Naive thymus-derived CD8-positive, alpha-beta T cell (primary cell): Measurements from ENCODE around the gene PARVB. TPM values are rescaled to one million over a fixed set of nuclear protein-coding genes. Genes with fewer than 3 reads are reported as not detected.
"Not testable (repeated sequence)": the region's sequence is repeated elsewhere in the genome, so short reads cannot be mapped to it uniquely, and the experiment has no call there.

Experiments used
- ATAC-seq, 2 donors: fragments of 150-1000 bp; cut with Tn5 transposase in 1 of 2; sonication (Bioruptor Pico), chemical (Tn5 transposase) in 1 of 2; 1 replicate in 1 of 2; 2 replicates in 1 of 2; pipeline ENCODE4 v1.10.0; 2021; ENCODE audit warnings: mild to moderate bottlenecking in 2 of 2, moderate library complexity in 2 of 2
- POLR2A ChIA-PET: fragments of 350-600 bp; sonication (Branson Sonifier 250); formaldehyde crosslinking; loops from one replicate; lab custom pipeline; 2021; ENCODE audit warnings: antibody characterized with exemption; lab: Charles Lee
- DNase-seq, 10 donors: peaks; one replicate each; pipeline versions ENCODE4 v3.0.0 to v3.0.0-alpha.2; 2020 to 2022
- H3K27ac Mint-ChIP-seq, 10 donors: one replicate each; pipeline ENCODE4 v1.8.0; 2020 to 2022; ENCODE audit warnings: mild to moderate bottlenecking in 10 of 10, mixed read lengths in 10 of 10, moderate library complexity in 4 of 10, inconsistent platforms in 1 of 10
- H3K27me3 Mint-ChIP-seq, 5 donors: one replicate each; pipeline ENCODE4 v1.8.0; 2021 to 2022; ENCODE audit warnings: mixed read lengths in 5 of 5
- H3K36me3 Mint-ChIP-seq, 3 donors: one replicate each; pipeline ENCODE4 v1.8.0; 2020 to 2022; ENCODE audit warnings: mixed read lengths in 3 of 3, mild to moderate bottlenecking in 2 of 3, inconsistent platforms in 1 of 3
- H3K4me1 Mint-ChIP-seq, 4 donors: one replicate each; pipeline ENCODE4 v1.8.0; 2021 to 2022; ENCODE audit warnings: mixed read lengths in 4 of 4
- H3K4me3 Mint-ChIP-seq, 10 donors: one replicate each; pipeline ENCODE4 v1.8.0; 2020 to 2022; ENCODE audit warnings: mild to moderate bottlenecking in 10 of 10, mixed read lengths in 10 of 10, moderate library complexity in 6 of 10, inconsistent platforms in 1 of 10
- H3K9me3 Mint-ChIP-seq, 9 donors: one replicate each; pipeline ENCODE4 v1.8.0; 2020 to 2022; ENCODE audit warnings: mixed read lengths in 9 of 9, mild to moderate bottlenecking in 3 of 9, inconsistent platforms in 1 of 9, moderate library complexity in 1 of 9
- polyA plus RNA-seq, 3 donors: library from polyadenylated mRNA; unstranded; fragments of 300-500 nt; fragmentation: Illumina TruSeq; gene quantifications; one replicate each; pipeline ENCODE4 v1.2.3, GENCODE V29; 2021
- total RNA-seq, 8 experiments: library from RNA in 2 of 8; stranded (reverse) in 2 of 8; gene quantifications; one replicate each; pipeline ENCODE4 v1.2.3 and lab custom pipeline; 2021 to 2026

The PARVB gene
- total and polyA plus RNA-seq, 5 experiments from 2014 or later: 0.91 to 7.0 (median 6.9) TPM; not detected in 2

DNA sequence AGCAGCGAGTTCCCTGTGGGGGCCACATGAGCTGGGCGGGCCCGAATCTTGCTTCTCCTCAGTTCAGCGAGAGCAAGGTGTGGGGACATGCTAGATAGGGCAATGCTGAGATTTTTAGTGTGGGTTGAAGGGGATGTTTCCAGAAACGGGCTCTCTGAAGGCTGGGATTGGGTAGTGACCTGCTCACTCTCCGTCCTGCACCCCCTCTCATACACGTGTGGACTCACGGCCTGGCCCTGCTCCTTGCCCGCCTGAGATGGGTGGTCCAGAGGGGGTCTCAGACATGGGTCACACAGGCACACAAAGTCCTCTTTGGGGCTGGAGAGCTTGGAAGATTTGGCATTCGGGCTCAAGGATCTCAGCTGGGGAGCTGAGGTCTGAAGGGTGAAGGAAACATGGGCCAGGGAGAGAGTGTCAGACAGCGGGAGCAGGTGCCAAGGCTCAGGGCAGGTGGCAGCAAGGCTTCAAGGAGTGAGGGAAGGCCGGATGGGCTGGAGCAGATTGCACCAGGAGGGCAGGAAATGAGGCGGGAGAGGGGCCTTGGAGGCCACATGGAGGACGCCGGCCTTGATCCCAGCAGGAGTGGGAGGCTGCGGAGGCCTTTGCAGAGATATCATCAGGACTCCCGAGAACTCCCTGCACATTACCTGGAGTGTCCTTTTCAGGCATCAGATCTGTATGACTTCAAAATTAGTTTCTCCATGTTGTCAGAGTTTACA, 74.1 kb downstream of the PARVB start:
- POLR2A ChIA-PET: no interaction called here
- Mint-ChIP-seq H3K4me3 (no peak overlapping the region), H3K36me3 (peaks cover 0 to 8% (median 0%) of the 10 kb centered on the region in 3 donors), H3K27me3 (no peaks in the 10 kb centered on the region), H3K27ac (peak overlapping the region in 1 of 10 donors; percentile 20), H3K9me3 (no peaks in the 10 kb centered on the region), H3K4me1 (no peaks in the 10 kb centered on the region)
- ATAC-seq: no peak
- DNase-seq: no peak

GRCh38 chr22:44098966-44099530, 74.9 kb downstream of the PARVB start:
- Mint-ChIP-seq H3K27ac (no peak overlapping the region), H3K27me3 (no peaks in the 10 kb centered on the region), H3K9me3 (no peaks in the 10 kb centered on the region), H3K4me1 (no peaks in the 10 kb centered on the region), H3K4me3 (no peak overlapping the region), H3K36me3 (peaks cover 0 to 8% (median 0%) of the 10 kb centered on the region in 3 donors)
- ATAC-seq: no peak
- no peak for DNase-seq
- POLR2A ChIA-PET: no interaction called here

DNA sequence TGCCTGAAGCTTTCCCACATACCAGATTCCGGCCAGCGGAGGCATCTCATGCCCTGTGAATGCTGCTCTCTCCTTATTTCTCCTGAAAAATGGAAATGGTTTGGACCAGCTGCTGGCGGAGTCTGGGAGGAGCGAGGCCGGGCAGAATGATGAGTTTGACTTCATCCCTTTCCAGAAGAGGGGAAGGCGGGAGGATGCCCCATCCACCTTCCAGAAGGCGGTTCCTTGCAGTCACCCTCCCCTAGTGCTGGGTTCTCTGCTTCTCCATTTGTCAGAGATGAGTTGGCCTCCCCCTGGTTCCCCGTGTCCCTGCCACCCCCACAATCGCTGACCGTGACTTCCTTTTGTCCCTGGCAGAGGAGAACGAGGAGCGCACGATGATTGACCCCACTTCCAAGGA, 75.6 kb downstream of the PARVB start:
- H3K4me1 Mint-ChIP-seq: no peaks in the 10 kb centered on the region
- POLR2A ChIA-PET: no interaction called here
- H3K36me3 Mint-ChIP-seq: peaks cover 0 to 9% (median 0%) of the 10 kb centered on the region in 3 donors
- ATAC-seq (no peak), DNase-seq (no peak)
- no peaks in the 10 kb centered on the region for H3K27me3 Mint-ChIP-seq
- H3K9me3 Mint-ChIP-seq: no peaks in the 10 kb centered on the region
- no peak overlapping the region for H3K4me3 Mint-ChIP-seq
- H3K27ac Mint-ChIP-seq: no peak overlapping the region

- Mint-ChIP-seq H3K27me3 (no peaks in the 10 kb centered on the region), H3K4me3 (no peak overlapping the region), H3K27ac (no peak overlapping the region), H3K36me3 (peaks cover 0 to 7% (median 0%) of the 10 kb centered on the region in 3 donors), H3K9me3 (no peaks in the 10 kb centered on the region), H3K4me1 (no peaks in the 10 kb centered on the region)
- POLR2A ChIA-PET: no interaction called here
- no peak for DNase-seq
- no peak for ATAC-seq
Observed at GRCh38 chr22:44100411-44100810, 76.3 kb downstream of the PARVB start.

DNA sequence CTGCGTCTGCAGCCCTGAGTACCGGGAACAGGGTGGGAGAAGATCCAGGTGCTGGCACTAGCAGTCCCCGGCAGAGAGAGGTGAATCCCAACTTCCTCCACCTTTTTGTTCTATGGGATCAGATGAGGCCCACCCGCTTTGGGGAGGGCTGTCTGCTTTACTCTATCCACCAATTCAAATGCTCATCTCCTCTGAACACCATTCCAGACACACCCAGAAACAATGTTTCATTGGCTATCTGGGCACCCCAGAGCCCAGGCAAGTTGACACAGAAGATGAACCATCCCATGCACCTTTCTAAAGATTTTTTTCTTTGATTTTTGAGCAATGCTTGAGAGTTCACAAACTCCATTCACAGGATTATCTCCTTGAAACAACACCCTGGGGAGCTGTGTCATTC, 78.0 kb downstream of the PARVB start:
- H3K27me3 Mint-ChIP-seq: no peaks in the 10 kb centered on the region
- ATAC-seq (no peak), DNase-seq (no peak)
- POLR2A ChIA-PET: no interaction called here
- H3K36me3 Mint-ChIP-seq: peaks cover 0 to 4% (median 0%) of the 10 kb centered on the region in 3 donors
- H3K4me1 Mint-ChIP-seq: no peaks in the 10 kb centered on the region
- no peak overlapping the region for H3K4me3 Mint-ChIP-seq
- no peak overlapping the region for H3K27ac Mint-ChIP-seq
- no peaks in the 10 kb centered on the region for H3K9me3 Mint-ChIP-seq

DNA sequence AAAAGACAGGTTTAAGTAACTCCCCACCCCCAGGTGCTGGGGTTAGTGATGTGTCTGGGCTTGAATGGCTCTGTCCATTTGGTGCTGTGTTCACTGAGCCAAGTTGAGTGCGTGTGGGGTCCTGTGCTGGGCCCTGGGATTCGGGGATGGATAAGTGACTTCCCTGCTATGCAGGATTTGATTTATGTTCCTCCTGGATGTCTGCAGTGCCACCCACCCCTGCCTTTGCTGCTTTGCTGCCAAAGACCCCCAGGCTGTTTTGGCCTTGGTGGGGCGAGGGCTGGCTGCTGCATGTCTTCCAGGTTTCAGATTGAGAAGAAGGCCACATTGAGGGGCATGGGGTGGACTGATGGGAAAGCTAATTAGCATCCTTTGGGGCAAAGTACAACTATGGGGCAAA, 78.8 kb downstream of the PARVB start:
- ATAC-seq (no peak), DNase-seq (no peak)
- Mint-ChIP-seq H3K36me3 (peaks cover 0 to 4% (median 0%) of the 10 kb centered on the region in 3 donors), H3K27ac (peak overlapping the region in 1 of 10 donors; percentile 54), H3K4me3 (no peak overlapping the region), H3K27me3 (no peaks in the 10 kb centered on the region), H3K9me3 (no peaks in the 10 kb centered on the region), H3K4me1 (no peaks in the 10 kb centered on the region)
- POLR2A ChIA-PET: interaction anchor here (0.7 kb wide), 1 partner anchor 283 kb away, joined by 3 read pairs; no protein-coding TSS in a partner anchor

GRCh38 chr22:44103735-44104480, 79.8 kb downstream of the PARVB start:
- POLR2A ChIA-PET: no interaction called here
- no peak for ATAC-seq
- H3K9me3 Mint-ChIP-seq: no peaks in the 10 kb centered on the region
- H3K4me1 Mint-ChIP-seq: no peaks in the 10 kb centered on the region
- no peaks in the 10 kb centered on the region for H3K27me3 Mint-ChIP-seq
- DNase-seq: no peak
- no peak overlapping the region for H3K4me3 Mint-ChIP-seq
- H3K27ac Mint-ChIP-seq: no peak overlapping the region
- peaks cover 0 to 4% (median 0%) of the 10 kb centered on the region in 3 donors for H3K36me3 Mint-ChIP-seq

DNA sequence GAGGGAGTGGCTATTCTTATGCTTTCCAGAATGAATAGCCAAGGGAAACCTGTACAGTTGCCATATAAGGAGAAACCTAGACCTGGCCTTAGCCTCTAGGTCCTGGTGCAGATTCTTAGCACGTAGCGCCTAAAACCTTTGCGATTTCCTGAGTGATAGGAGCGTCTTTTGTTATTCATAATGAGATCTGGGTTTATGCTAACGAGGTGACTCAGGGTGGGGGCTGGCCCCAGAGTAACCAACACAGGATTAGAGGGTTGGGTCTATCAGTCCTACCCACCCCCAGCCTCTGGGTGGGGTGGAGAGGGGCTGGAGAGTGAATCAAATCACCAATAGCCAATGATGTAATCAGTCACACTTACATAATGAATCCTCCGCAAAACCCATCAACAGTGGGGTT, 83.2 kb downstream of the PARVB start:
- H3K36me3 Mint-ChIP-seq: peaks cover 0 to 4% (median 0%) of the 10 kb centered on the region in 3 donors
- no peaks in the 10 kb centered on the region for H3K9me3 Mint-ChIP-seq
- peaks cover 0 to under 1% (median 0%) of the 10 kb centered on the region in 4 donors for H3K4me1 Mint-ChIP-seq
- no peak overlapping the region for H3K4me3 Mint-ChIP-seq
- POLR2A ChIA-PET: no interaction called here
- H3K27me3 Mint-ChIP-seq: no peaks in the 10 kb centered on the region
- ATAC-seq (no peak), DNase-seq (no peak)
- H3K27ac Mint-ChIP-seq: no peak overlapping the region

GRCh38 chr22:44108076-44108475, 84.0 kb downstream of the PARVB start:
- POLR2A ChIA-PET: no interaction called here

DNA sequence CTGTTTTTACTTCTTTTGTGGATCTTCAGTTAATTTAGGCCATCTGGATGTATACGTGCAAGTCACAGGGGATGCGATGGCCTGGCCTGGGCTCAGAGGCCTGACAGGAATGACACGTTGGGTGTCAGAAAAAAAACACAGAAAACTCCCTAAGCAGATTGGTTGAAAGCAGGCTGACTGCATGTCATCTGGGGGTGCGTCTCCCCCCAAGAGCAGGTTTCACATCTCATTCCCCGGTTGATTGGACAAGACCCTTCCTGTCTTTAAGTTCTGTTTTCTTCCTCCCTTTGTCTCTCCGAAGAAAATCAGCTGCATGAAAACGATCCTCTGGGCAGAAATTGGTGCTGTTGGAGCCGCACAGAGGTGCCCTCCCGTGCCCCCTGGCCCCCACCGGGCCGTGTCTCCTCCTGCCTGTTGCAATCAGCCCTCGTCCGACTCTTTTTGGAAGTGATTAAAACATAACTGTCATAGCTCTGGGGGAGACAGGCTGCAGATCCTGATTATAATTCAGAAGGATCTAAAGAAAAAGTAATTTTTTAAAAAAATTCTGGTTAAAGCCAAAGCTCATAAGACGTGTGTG, 84.8 kb downstream of the PARVB start:
- H3K4me1 Mint-ChIP-seq: peaks cover 0 to 2% (median 0%) of the 10 kb centered on the region in 4 donors
- H3K27ac Mint-ChIP-seq: no peak overlapping the region
- POLR2A ChIA-PET: no interaction called here
- H3K36me3 Mint-ChIP-seq: peaks cover 0 to 6% (median 0%) of the 10 kb centered on the region in 3 donors
- ATAC-seq: no peak
- no peak for DNase-seq
- H3K27me3 Mint-ChIP-seq: no peaks in the 10 kb centered on the region
- H3K9me3 Mint-ChIP-seq: no peaks in the 10 kb centered on the region
- H3K4me3 Mint-ChIP-seq: no peak overlapping the region

More at GRCh38 chr22:44108076-44108475, 84.0 kb downstream of the PARVB start:
- no peaks in the 10 kb centered on the region for H3K9me3 Mint-ChIP-seq
- H3K4me3 Mint-ChIP-seq: no peak overlapping the region
- peaks cover 0 to 6% (median 0%) of the 10 kb centered on the region in 3 donors for H3K36me3 Mint-ChIP-seq
- no peak overlapping the region for H3K27ac Mint-ChIP-seq
- no peak for DNase-seq
- H3K4me1 Mint-ChIP-seq: peaks cover 0 to 2% (median 0%) of the 10 kb centered on the region in 4 donors
- no peaks in the 10 kb centered on the region for H3K27me3 Mint-ChIP-seq
- no peak for ATAC-seq

DNA sequence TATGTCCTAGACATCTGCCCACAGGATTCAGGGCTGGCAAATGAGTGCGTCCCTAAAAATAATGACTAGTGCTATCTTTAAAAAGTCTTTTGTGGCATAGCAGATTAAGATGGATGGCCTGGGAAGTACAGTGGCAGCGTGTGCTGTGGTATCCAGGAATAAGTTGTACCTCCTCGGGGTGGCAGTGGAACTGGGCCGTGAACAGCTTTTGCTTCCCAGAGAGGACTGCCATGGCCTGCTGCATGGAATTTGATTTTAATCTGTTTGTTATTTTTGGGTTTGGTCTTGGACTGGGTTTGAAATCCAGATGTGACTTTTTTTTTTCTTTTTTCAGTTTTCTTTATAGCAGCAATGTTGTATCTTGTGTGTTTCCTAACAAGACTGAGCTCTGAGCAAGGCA, 85.3 kb downstream of the PARVB start:
- ATAC-seq: no peak
- DNase-seq: no peak
- H3K36me3 Mint-ChIP-seq: peaks cover 0 to 3% (median 0%) of the 10 kb centered on the region in 3 donors
- H3K9me3 Mint-ChIP-seq: no peaks in the 10 kb centered on the region
- H3K27ac Mint-ChIP-seq: no peak overlapping the region
- POLR2A ChIA-PET: no interaction called here
- H3K27me3 Mint-ChIP-seq: no peaks in the 10 kb centered on the region
- H3K4me3 Mint-ChIP-seq: no peak overlapping the region
- H3K4me1 Mint-ChIP-seq: peaks cover 0 to 2% (median 0%) of the 10 kb centered on the region in 4 donors

DNA sequence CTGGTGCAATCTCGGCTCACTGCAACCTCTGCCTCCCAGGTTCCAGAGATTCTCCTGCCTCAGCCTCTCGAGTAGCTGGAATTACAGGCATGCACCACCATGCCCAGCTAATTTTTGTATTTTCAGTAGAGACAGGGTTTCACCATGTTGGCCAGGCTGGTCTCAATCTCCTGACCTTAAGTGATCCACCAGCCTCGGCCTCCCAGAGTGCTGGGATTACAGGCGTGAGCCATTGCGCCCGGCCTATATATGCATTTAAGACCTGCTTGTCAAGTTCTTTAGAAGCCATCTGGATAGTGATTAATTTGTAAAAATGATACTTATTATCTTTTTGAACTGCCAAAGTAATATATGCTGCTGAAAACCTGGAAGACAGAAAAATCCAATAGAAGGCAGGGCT, 86.6 kb downstream of the PARVB start:
- H3K27me3 Mint-ChIP-seq, DNase-seq, ATAC-seq, POLR2A ChIA-PET, H3K9me3 Mint-ChIP-seq, H3K4me3 Mint-ChIP-seq, H3K36me3 Mint-ChIP-seq, H3K4me1 Mint-ChIP-seq, H3K27ac Mint-ChIP-seq: not testable (repeated sequence)
